ENCODE data around the gene RAD51AP2. TPM values are rescaled to one million over a fixed set of nuclear protein-coding genes. Genes with fewer than 3 reads are reported as not detected.

Gene RAD51AP2
- total RNA-seq, 1 donor = not detected

GRCh38 chr2:17471979-17472378 lies 46.3 kb downstream of the RAD51AP2 start:
- Histone ChIP-seq H4K20me1 (ENCODE audit: insufficient read depth, low read length) (no peaks in the 10 kb centered on the region), H3K9me3 (ENCODE audit: low read depth, low read length) (no peaks in the 10 kb centered on the region), H2AFZ (ENCODE audit: low read length) (no peak overlapping the region), H3K4me1 (ENCODE audit: insufficient read depth, low read length) (no peaks in the 10 kb centered on the region), H3K79me2 (ENCODE audit: insufficient read depth, low read length) (no peaks in the 10 kb centered on the region), H3K27ac (ENCODE audit: low read depth, low read length) (no peak overlapping the region), H3K27me3 (ENCODE audit: insufficient read depth, low read length) (no peaks in the 10 kb centered on the region), H3K36me3 (ENCODE audit: insufficient read depth, low read length) (no peaks in the 10 kb centered on the region), H3K4me3 (ENCODE audit: insufficient read depth, low read length) (no peak overlapping the region), H3K4me2 (ENCODE audit: insufficient read depth, low read length) (peak overlapping the region; percentile 70)
- DNase-seq (ENCODE audit: insufficient read length, low spot score, missing footprints) = no peak
- TF ChIP-seq CTCF (IDR thresholded peaks at IDR 0.05; ENCODE audit: extremely low read depth, low read depth, low read length) = no peak

- H3K27ac ChIP-seq (ENCODE audit: low read depth, low read length) = peak overlapping the region; percentile 30
- H4K20me1 ChIP-seq (ENCODE audit: insufficient read depth, low read length) = no peaks in the 10 kb centered on the region
- no peaks in the 10 kb centered on the region for H3K27me3 ChIP-seq (ENCODE audit: insufficient read depth, low read length)
- H3K4me3 ChIP-seq (ENCODE audit: insufficient read depth, low read length) = peak overlapping the region; percentile 22
- DNase-seq (ENCODE audit: insufficient read length, low spot score, missing footprints) = peak; percentile 0
- TF ChIP-seq CTCF (IDR thresholded peaks at IDR 0.05; ENCODE audit: extremely low read depth, low read depth, low read length) = peak; percentile 58
- peak overlapping the region; percentile 48 for H2AFZ ChIP-seq (ENCODE audit: low read length)
- no peaks in the 10 kb centered on the region for H3K9me3 ChIP-seq (ENCODE audit: low read depth, low read length)
- H3K79me2 ChIP-seq (ENCODE audit: insufficient read depth, low read length) = no peaks in the 10 kb centered on the region
- H3K4me1 ChIP-seq (ENCODE audit: insufficient read depth, low read length) = no peaks in the 10 kb centered on the region
- H3K4me2 ChIP-seq (ENCODE audit: insufficient read depth, low read length) = peak overlapping the region; percentile 70
- H3K36me3 ChIP-seq (ENCODE audit: insufficient read depth, low read length) = no peaks in the 10 kb centered on the region
Measured at GRCh38 chr2:17470855-17471641, 47.2 kb downstream of the RAD51AP2 start.

- no peaks in the 10 kb centered on the region for H3K79me2 ChIP-seq (ENCODE audit: insufficient read depth, low read length)
- no peak for TF ChIP-seq CTCF (IDR thresholded peaks at IDR 0.05; ENCODE audit: extremely low read depth, low read depth, low read length)
- DNase-seq (ENCODE audit: insufficient read length, low spot score, missing footprints) = no peak
- H3K36me3 ChIP-seq (ENCODE audit: insufficient read depth, low read length) = no peaks in the 10 kb centered on the region
- no peaks in the 10 kb centered on the region for H3K4me1 ChIP-seq (ENCODE audit: insufficient read depth, low read length)
- H3K4me3 ChIP-seq (ENCODE audit: insufficient read depth, low read length) = no peak overlapping the region
- H2AFZ ChIP-seq (ENCODE audit: low read length) = no peak overlapping the region
- no peak overlapping the region for H3K4me2 ChIP-seq (ENCODE audit: insufficient read depth, low read length)
- no peaks in the 10 kb centered on the region for H3K9me3 ChIP-seq (ENCODE audit: low read depth, low read length)
- H3K27me3 ChIP-seq (ENCODE audit: insufficient read depth, low read length) = no peaks in the 10 kb centered on the region
- no peaks in the 10 kb centered on the region for H4K20me1 ChIP-seq (ENCODE audit: insufficient read depth, low read length)
- H3K27ac ChIP-seq (ENCODE audit: low read depth, low read length) = no peak overlapping the region
Measured at GRCh38 chr2:17461087-17461475, 57.2 kb downstream of the RAD51AP2 start.

Other genes starting within 250 kb of the RAD51AP2 start
- gene VSNL1, start 22.3 kb upstream of the RAD51AP2 start, total RNA-seq = 0.29 and 0.36 TPM in 2 replicates
- gene SMC6, start 235.4 kb upstream of the RAD51AP2 start, total RNA-seq = 22.4 and 25.3 TPM in 2 replicates
- gene GEN1, start 235.7 kb upstream of the RAD51AP2 start, total RNA-seq = 8.3 and 12.4 TPM in 2 replicates

Measured in osteoblast (primary cell).